ENCODE measurements around the gene EIF5A2. TPM values are rescaled to one million over a fixed set of nuclear protein-coding genes. Genes with fewer than 3 reads are reported as not detected.

Gene EIF5A2
- total RNA-seq, 2 experiments from 2014 or later = 5.2 to 9.5 TPM

- TF ChIP-seq CTCF (IDR thresholded peaks at IDR 0.05) = no peak
- CTCF ChIA-PET = no interaction called here
- H3K4me3 Mint-ChIP-seq = no peak overlapping the region
Measured at GRCh38 chr3:170914690-170915089, 6.3 kb upstream of the EIF5A2 start.

DNA sequence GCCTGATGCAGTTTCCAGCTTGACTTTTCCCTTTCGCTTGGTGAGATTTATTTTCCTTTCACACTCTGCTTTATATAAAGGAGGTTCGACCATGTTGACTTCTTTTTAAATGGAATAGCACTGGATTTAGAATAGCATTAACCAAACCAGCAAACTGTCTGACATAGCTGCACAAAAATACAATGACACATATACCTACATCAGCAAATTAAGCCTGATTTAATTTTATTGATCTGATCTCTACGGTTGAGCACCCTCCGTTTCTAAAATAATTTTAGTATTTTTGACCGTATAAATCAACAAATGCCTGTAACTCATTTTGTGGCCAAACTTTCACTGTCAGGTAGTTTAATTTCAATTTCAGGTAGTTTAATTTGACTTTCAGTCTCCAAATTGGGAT lies 5.8 kb upstream of the EIF5A2 start:
- peaks cover 18% of the 10 kb centered on the region for H3K9me3 Mint-ChIP-seq
- ATAC-seq (no peak), DNase-seq (no peak)
- ChIA-PET POLR2A (no interaction called here), CTCF (no interaction called here)
- H3K27ac Mint-ChIP-seq = no peak overlapping the region
- TF ChIP-seq CTCF (IDR thresholded peaks at IDR 0.05) = no peak
- intact Hi-C loops (cut with micrococcal nuclease) = no loop called here
- peaks cover 6% of the 10 kb centered on the region for H3K36me3 Mint-ChIP-seq (ENCODE audit: low read depth)
- H3K4me3 Mint-ChIP-seq = no peak overlapping the region
- no peaks in the 10 kb centered on the region for H3K27me3 Mint-ChIP-seq
- H3K4me1 Mint-ChIP-seq (ENCODE audit: low read depth) = no peaks in the 10 kb centered on the region

More at GRCh38 chr3:170914690-170915089, 6.3 kb upstream of the EIF5A2 start:
- H3K27me3 Mint-ChIP-seq = peaks cover 2% of the 10 kb centered on the region
- ATAC-seq = no peak
- H3K27ac Mint-ChIP-seq = no peak overlapping the region
- no peak for DNase-seq
- no peaks in the 10 kb centered on the region for H3K4me1 Mint-ChIP-seq (ENCODE audit: low read depth)
- POLR2A ChIA-PET = no interaction called here
- intact Hi-C loops (cut with micrococcal nuclease) = no loop called here
- peaks cover 22% of the 10 kb centered on the region for H3K9me3 Mint-ChIP-seq
- peaks cover 6% of the 10 kb centered on the region for H3K36me3 Mint-ChIP-seq (ENCODE audit: low read depth)

DNA sequence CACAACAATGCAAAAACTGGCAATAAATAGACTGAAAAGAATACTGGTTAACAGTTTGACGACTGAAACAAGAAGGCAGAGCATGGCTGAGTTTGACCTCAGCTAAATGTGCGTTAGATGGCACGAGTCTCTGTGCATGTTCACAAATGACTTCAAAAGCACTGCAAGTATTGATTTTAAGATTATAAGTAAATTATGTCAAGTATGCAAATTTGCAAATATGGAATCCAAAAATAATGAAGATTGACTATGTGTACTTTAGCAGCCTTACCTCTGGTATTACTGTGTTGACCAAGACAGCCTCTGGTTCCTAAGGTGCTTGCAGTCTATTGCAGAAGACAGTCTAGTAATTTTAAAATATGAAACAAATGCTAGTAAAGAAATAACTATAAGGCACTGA lies 2.6 kb upstream of the EIF5A2 start:
- no peak for ATAC-seq
- POLR2A ChIA-PET = interaction anchor here (1.0 kb wide), 1 partner anchor 42 kb away, joined by 3 read pairs; no protein-coding TSS in a partner anchor
- peaks cover 8% of the 10 kb centered on the region for H3K9me3 Mint-ChIP-seq
- CTCF ChIA-PET = no interaction called here
- no peak overlapping the region for H3K4me3 Mint-ChIP-seq
- peaks cover 19% of the 10 kb centered on the region for H3K4me1 Mint-ChIP-seq (ENCODE audit: low read depth)
- peaks cover 3% of the 10 kb centered on the region for H3K36me3 Mint-ChIP-seq (ENCODE audit: low read depth)
- no peak for TF ChIP-seq CTCF (IDR thresholded peaks at IDR 0.05)
- H3K27me3 Mint-ChIP-seq = no peaks in the 10 kb centered on the region
- H3K27ac Mint-ChIP-seq = no peak overlapping the region
- DNase-seq = no peak
- intact Hi-C loops (cut with micrococcal nuclease) = no loop called here

GRCh38 chr3:170910542-170910941 lies 2.1 kb upstream of the EIF5A2 start:
- intact Hi-C loops (cut with micrococcal nuclease) = no loop called here
- CTCF ChIA-PET = no interaction called here
- Mint-ChIP-seq H3K36me3 (ENCODE audit: low read depth) (peaks cover 3% of the 10 kb centered on the region), H3K4me3 (no peak overlapping the region), H3K27ac (no peak overlapping the region), H3K27me3 (no peaks in the 10 kb centered on the region), H3K4me1 (ENCODE audit: low read depth) (peaks cover 23% of the 10 kb centered on the region), H3K9me3 (peaks cover 8% of the 10 kb centered on the region)
- no peak for DNase-seq
- TF ChIP-seq CTCF (IDR thresholded peaks at IDR 0.05) = no peak
- ATAC-seq = no peak
- POLR2A ChIA-PET = interaction anchor here (1.0 kb wide), 1 partner anchor 41 kb away, joined by 3 read pairs; no protein-coding TSS in a partner anchor

DNA sequence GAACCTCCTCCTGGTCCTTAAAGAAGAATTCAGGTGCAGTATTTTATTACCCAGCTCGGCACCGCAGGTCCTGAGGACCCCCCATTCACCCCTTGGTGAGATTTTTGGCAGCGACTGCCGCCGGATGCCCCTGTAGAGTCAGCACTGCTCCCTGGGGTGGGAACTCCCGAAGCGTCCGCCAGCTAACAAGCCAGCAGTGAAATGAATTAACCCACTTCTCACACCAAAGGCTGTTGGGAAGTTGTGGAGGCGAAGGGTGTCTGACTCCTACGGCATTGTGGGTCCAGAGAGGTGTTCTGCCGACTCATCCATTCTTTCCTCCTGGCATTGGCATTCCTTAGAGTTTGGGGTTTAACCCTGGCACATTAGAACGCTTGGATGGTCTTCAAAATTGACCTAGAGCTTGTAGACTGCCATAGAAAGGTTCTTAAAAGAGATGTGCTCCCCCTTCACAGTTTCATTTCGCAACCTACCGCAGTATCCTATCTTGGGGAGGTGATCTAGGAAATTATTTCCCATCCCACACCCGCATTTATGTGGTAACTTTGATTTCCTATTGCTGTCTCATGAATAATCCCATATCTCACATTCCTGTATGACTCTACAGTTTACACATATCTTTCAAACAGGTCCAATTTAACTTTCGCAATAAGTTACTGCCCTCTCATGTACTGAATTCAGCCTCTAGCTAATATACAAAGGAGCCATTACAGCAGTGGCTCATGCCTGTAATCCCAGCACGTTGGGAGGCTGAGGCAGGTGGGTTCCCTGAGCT lies 879 bp upstream of the EIF5A2 start:
- Mint-ChIP-seq H3K27me3 (no peaks in the 10 kb centered on the region), H3K36me3 (ENCODE audit: low read depth) (peaks cover 5% of the 10 kb centered on the region), H3K4me3 (no peak overlapping the region), H3K27ac (no peak overlapping the region), H3K4me1 (ENCODE audit: low read depth) (peaks cover 25% of the 10 kb centered on the region), H3K9me3 (peaks cover 8% of the 10 kb centered on the region)
- intact Hi-C loops (cut with micrococcal nuclease) = loop anchor here (5.0 kb wide), 1 partner anchor 42 kb away; no protein-coding TSS in a partner anchor
- TF ChIP-seq CTCF (IDR thresholded peaks at IDR 0.05) = no peak
- POLR2A ChIA-PET = interaction anchor here (0.6 to 2.5 kb wide), 3 partner anchors 40 to 1804 kb away, joined by 3 to 26 read pairs (median 3); partner anchors contain the start of gene RPL22L1
- no peak for DNase-seq
- CTCF ChIA-PET = interaction anchor here (1.7 kb wide), 1 partner anchor 39 kb away, joined by 5 read pairs; the partner anchor contains the start of gene RPL22L1
- ATAC-seq = no peak

Data from activated CD8-positive, alpha-beta T cell treated with anti-CD3 and anti-CD28 coated beads for 36 hours (primary cell).